Calu3 (cell line): Measurements from ENCODE around the gene FBXL19. TPM values are rescaled to one million over a fixed set of nuclear protein-coding genes. Genes with fewer than 3 reads are reported as not detected.

Source experiments
- BruUV-seq: library from RNA; stranded (reverse); fragments of 400-500 nt; replicated peaks from 2 replicates; lab custom pipeline; 2021; lab: Mats Ljungman, UMichigan
- CTCF ChIA-PET: fragments of 300-600 bp; sonication (Branson Sonifier 250); formaldehyde crosslinking; loops from one replicate; lab custom pipeline; 2022; ENCODE audit warnings: antibody characterized with exemption; lab: Charles Lee
- DNase-seq: peaks from one replicate; pipeline ENCODE4 v3.0.0; 2022
- H3K27ac Mint-ChIP-seq: one replicate; pipeline ENCODE4 v1.8.0; 2022; ENCODE audit warnings: mixed read lengths; ENCODE audit not compliant: unreplicated experiment
- H3K27me3 Mint-ChIP-seq: one replicate; pipeline ENCODE4 v1.8.0; 2022; ENCODE audit warnings: mixed read lengths; ENCODE audit not compliant: unreplicated experiment
- H3K36me3 Mint-ChIP-seq: one replicate; pipeline ENCODE4 v1.8.0; 2022; ENCODE audit warnings: mild to moderate bottlenecking, moderate library complexity, mixed read lengths; ENCODE audit not compliant: insufficient read depth, unreplicated experiment
- H3K4me1 Mint-ChIP-seq: one replicate; pipeline ENCODE4 v1.8.0; 2022; ENCODE audit warnings: mild to moderate bottlenecking, low read depth, mixed read lengths; ENCODE audit not compliant: unreplicated experiment
- H3K4me3 Mint-ChIP-seq: one replicate; pipeline ENCODE4 v1.8.0; 2022; ENCODE audit warnings: mild to moderate bottlenecking, low read depth, moderate library complexity, mixed read lengths; ENCODE audit not compliant: unreplicated experiment
- H3K9me3 Mint-ChIP-seq: one replicate; pipeline ENCODE4 v1.8.0; 2022; ENCODE audit warnings: low read depth, mixed read lengths; ENCODE audit not compliant: unreplicated experiment
- CTCF ChIP-seq: fragments of 200-600 bp; IDR thresholded peaks from one replicate; pipeline ENCODE4 v1.8.0; 2022; ENCODE audit warnings: antibody characterized with exemption; ENCODE audit not compliant: unreplicated experiment
- intact Hi-C: fragments of 100-400 bp; cut with micrococcal nuclease; formaldehyde crosslinking; loops from one replicate; pipeline ENCODE4 v1.10.0; 2022; ENCODE audit not compliant: unreplicated experiment
- total RNA-seq: library from RNA; stranded (reverse); gene quantifications from 2 replicates; pipeline ENCODE4 v1.2.3, GENCODE V29; 2022

FBXL19 gene
- total RNA-seq, 1 experiment from 2014 or later = 43.2 TPM

GRCh38 chr16:30921748-30922419, 1.5 kb upstream of the FBXL19 start:
- H3K4me3 Mint-ChIP-seq = peak overlapping the region; percentile 94
- peaks cover 47% of the 10 kb centered on the region for H3K36me3 Mint-ChIP-seq
- H3K9me3 Mint-ChIP-seq = no peaks in the 10 kb centered on the region
- intact Hi-C loops = loop anchor here (1.0 to 5.0 kb wide), 2 partner anchors 78 to 160 kb away; partner anchors contain the start of genes CFAP119 and RNF40
- CTCF ChIA-PET = interaction anchor here (0.9 kb wide), 1 partner anchor 116 kb away, joined by 3 read pairs; no protein-coding TSS in a partner anchor
- H3K4me1 Mint-ChIP-seq = peaks cover 26% of the 10 kb centered on the region
- DNase-seq = peak; percentile 96
- H3K27ac Mint-ChIP-seq = peak overlapping the region; percentile 100
- no TSS peak for BruUV-seq
- peak; percentile 87 for TF ChIP-seq CTCF
- no peaks in the 10 kb centered on the region for H3K27me3 Mint-ChIP-seq

GRCh38 chr16:30922420-30922959, 882 bp upstream of the FBXL19 start:
- peak overlapping the region; percentile 94 for H3K4me3 Mint-ChIP-seq
- H3K27me3 Mint-ChIP-seq = no peaks in the 10 kb centered on the region
- H3K9me3 Mint-ChIP-seq = no peaks in the 10 kb centered on the region
- peaks cover 47% of the 10 kb centered on the region for H3K36me3 Mint-ChIP-seq
- intact Hi-C loops = loop anchor here (1.0 to 5.0 kb wide), 2 partner anchors 78 to 160 kb away; partner anchors contain the start of genes CFAP119 and RNF40
- TF ChIP-seq CTCF = no peak
- DNase-seq = peak; percentile 100
- H3K27ac Mint-ChIP-seq = peak overlapping the region; percentile 100
- H3K4me1 Mint-ChIP-seq = peaks cover 26% of the 10 kb centered on the region
- CTCF ChIA-PET = interaction anchor here (0.9 kb wide), 1 partner anchor 117 kb away, joined by 3 read pairs; no protein-coding TSS in a partner anchor
- TSS peak; percentile 62 for BruUV-seq

- Mint-ChIP-seq H3K36me3 (peaks cover 47% of the 10 kb centered on the region), H3K27me3 (no peaks in the 10 kb centered on the region), H3K27ac (peak overlapping the region; percentile 100), H3K4me1 (peaks cover 26% of the 10 kb centered on the region), H3K4me3 (peak overlapping the region; percentile 94), H3K9me3 (no peaks in the 10 kb centered on the region)
- TF ChIP-seq CTCF = no peak
- CTCF ChIA-PET = interaction anchor here (0.6 to 1.3 kb wide), 5 partner anchors 17 to 520 kb away, joined by 3 to 12 read pairs (median 4); no protein-coding TSS in a partner anchor
- peak; percentile 99 for DNase-seq
- no TSS peak for BruUV-seq
- intact Hi-C loops = loop anchor here (1.0 to 5.0 kb wide), 2 partner anchors 79 to 161 kb away; partner anchors contain the start of genes CFAP119 and RNF40
Observed at GRCh38 chr16:30922960-30923535, 324 bp upstream of the FBXL19 start.

GRCh38 chr16:30924076-30924912, 922 bp downstream of the FBXL19 start:
- peak overlapping the region; percentile 69 for H3K27ac Mint-ChIP-seq

More at GRCh38 chr16:30924076-30924912, 922 bp downstream of the FBXL19 start:
- Mint-ChIP-seq H3K9me3 (no peaks in the 10 kb centered on the region), H3K4me1 (peaks cover 26% of the 10 kb centered on the region), H3K4me3 (peak overlapping the region; percentile 94), H3K27me3 (no peaks in the 10 kb centered on the region), H3K36me3 (peaks cover 47% of the 10 kb centered on the region)
- BruUV-seq = no TSS peak
- no peak for TF ChIP-seq CTCF
- DNase-seq = no peak
- CTCF ChIA-PET = interaction anchor here (0.6 to 2.5 kb wide), 5 partner anchors 18 to 532 kb away, joined by 3 to 12 read pairs (median 4); no protein-coding TSS in a partner anchor
- intact Hi-C loops = loop anchor here (5.0 kb wide), 1 partner anchor 162 kb away; the partner anchor contains the start of genes CFAP119 and RNF40
